Testis (tissue), 3 donors: Measurements from ENCODE around the gene PGBD1. TPM values are rescaled to one million over a fixed set of nuclear protein-coding genes. Genes with fewer than 3 reads are reported as not detected.

ENCODE experiments used
- DNase-seq: peaks from one replicate; pipeline ENCODE4 v3.0.0-alpha.2; 2019
- H3K27ac ChIP-seq, 2 donors: fragments of 200-600 bp; sonication (generic); one replicate each; pipeline ENCODE4 v1.5.1; 2019
- H3K27me3 ChIP-seq: fragments of 200-600 bp; sonication (generic); one replicate; pipeline ENCODE4 v1.5.1; 2019
- H3K36me3 ChIP-seq: fragments of 200-600 bp; sonication (generic); one replicate; pipeline ENCODE4 v1.5.1; 2017; ENCODE audit warnings: low read depth; ENCODE audit errors: missing control alignments
- H3K4me1 ChIP-seq: fragments of 200-600 bp; sonication (generic); one replicate; pipeline ENCODE4 v1.5.1; 2019
- H3K4me3 ChIP-seq, 2 donors: fragments of 200-600 bp; sonication (generic); one replicate each; pipeline ENCODE4 v1.5.1; 2017 to 2019
- H3K9me3 ChIP-seq: fragments of 200-600 bp; sonication (generic); one replicate; pipeline ENCODE4 v1.5.1; 2017
- POLR2A ChIP-seq: fragments of 450-650 bp; IDR thresholded peaks from one replicate; pipeline ENCODE4 v1.6.1; 2017; ENCODE audit warnings: antibody characterized with exemption, mild to moderate bottlenecking, moderate library complexity
- WGBS, 2 donors: methylation state at CpG; one replicate each; pipeline ENCODE4 v1.1.5; 2018; 5-methylcytosine and 5-hydroxymethylcytosine counted together
- intact Hi-C: fragments of 100-400 bp; cut with DNase I; formaldehyde crosslinking; loops from one replicate; pipeline ENCODE4 v1.15.1; 2023; ENCODE audit warnings: low total_unique reads
- polyA plus RNA-seq: library from polyadenylated mRNA; stranded (reverse); fragments of 350-450 nt; fragmentation: Illumina TruSeq; extraction: RNeasy Lipid Tissue Mini Kit (QIAGEN cat#74804); gene quantifications from one replicate; pipeline ENCODE4 v1.2.3, GENCODE V29; 2014; ENCODE audit warnings: low read depth, low replicate concordance; ENCODE audit not compliant: insufficient read depth
- total RNA-seq, 2 donors: library from RNA; depleted of rRNA; stranded (reverse); fragments of >200 nt; gene quantifications; one replicate each; pipeline ENCODE4 v1.2.3, GENCODE V29; 2016
- TF ChIP-seq, protein P1 (sequence below), 3 experiments: fragments of 450-650 bp in 2 of 3; fragments of 200-600 bp in 1 of 3; sonication (generic) in 1 of 3; IDR thresholded peaks; one replicate each; pipeline ENCODE4 v1.5.1; 2016 to 2019; ENCODE audit warnings: antibody characterized with exemption in 3 of 3, mild to moderate bottlenecking in 2 of 3, moderate library complexity in 1 of 3

PGBD1 gene
- total and polyA plus RNA-seq, 3 donors from 2014 or later = 4.8 to 6.9 (median 6.1) TPM

DNA sequence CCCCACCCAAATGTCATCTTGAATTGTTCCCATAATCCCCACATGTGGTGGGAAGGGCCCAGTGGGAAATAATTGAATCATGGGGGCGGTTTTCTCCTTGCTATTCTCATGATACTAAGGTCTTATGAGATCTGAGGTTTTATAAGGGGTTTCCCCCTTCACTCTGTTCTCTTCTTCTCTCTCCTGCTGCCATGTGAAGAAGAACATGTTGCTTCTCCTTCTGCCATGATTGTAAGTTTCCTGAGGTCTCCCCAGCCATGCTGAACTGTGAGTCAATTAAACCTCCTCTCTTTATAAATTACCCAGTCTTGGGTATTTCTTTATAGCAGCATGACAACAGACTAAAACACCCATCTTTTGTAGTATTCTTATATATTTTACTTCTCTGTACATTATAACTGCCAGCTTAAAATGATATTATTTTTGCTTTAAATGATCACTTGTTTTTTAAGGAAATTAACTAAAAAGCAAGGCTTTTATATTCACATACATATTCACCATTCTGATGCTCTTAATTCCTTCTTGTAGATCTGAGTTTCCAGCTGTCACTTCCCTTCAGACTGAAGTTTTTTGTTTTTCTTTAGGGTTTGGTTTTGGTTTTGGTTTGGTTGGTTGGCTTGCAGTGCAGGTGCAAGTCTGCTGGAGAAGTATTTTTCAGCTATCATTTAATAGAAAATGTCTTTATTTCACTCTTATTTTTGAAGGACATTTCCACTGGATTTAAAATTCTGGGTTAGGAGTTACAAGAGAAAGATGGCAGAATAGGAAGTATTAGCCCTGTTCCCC lies 59.1 kb downstream of the PGBD1 start:
- H3K27me3 ChIP-seq = no peaks in the 10 kb centered on the region
- 79 to 90% methylated on average over 1 of the region's 1 CpG for WGBS, 2 donors
- H3K27ac ChIP-seq = no peak overlapping the region
- intact Hi-C loops = no loop called here
- no peaks in the 10 kb centered on the region for H3K36me3 ChIP-seq
- DNase-seq = no peak
- H3K4me3 ChIP-seq = no peak overlapping the region
- no peaks in the 10 kb centered on the region for H3K9me3 ChIP-seq
- H3K4me1 ChIP-seq = peaks cover 6% of the 10 kb centered on the region
- no peak for TF ChIP-seq POLR2A
- TF ChIP-seq, protein P1, sequence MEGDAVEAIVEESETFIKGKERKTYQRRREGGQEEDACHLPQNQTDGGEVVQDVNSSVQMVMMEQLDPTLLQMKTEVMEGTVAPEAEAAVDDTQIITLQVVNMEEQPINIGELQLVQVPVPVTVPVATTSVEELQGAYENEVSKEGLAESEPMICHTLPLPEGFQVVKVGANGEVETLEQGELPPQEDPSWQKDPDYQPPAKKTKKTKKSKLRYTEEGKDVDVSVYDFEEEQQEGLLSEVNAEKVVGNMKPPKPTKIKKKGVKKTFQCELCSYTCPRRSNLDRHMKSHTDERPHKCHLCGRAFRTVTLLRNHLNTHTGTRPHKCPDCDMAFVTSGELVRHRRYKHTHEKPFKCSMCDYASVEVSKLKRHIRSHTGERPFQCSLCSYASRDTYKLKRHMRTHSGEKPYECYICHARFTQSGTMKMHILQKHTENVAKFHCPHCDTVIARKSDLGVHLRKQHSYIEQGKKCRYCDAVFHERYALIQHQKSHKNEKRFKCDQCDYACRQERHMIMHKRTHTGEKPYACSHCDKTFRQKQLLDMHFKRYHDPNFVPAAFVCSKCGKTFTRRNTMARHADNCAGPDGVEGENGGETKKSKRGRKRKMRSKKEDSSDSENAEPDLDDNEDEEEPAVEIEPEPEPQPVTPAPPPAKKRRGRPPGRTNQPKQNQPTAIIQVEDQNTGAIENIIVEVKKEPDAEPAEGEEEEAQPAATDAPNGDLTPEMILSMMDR (IDR thresholded peaks at IDR 0.05) = no peak

DNA sequence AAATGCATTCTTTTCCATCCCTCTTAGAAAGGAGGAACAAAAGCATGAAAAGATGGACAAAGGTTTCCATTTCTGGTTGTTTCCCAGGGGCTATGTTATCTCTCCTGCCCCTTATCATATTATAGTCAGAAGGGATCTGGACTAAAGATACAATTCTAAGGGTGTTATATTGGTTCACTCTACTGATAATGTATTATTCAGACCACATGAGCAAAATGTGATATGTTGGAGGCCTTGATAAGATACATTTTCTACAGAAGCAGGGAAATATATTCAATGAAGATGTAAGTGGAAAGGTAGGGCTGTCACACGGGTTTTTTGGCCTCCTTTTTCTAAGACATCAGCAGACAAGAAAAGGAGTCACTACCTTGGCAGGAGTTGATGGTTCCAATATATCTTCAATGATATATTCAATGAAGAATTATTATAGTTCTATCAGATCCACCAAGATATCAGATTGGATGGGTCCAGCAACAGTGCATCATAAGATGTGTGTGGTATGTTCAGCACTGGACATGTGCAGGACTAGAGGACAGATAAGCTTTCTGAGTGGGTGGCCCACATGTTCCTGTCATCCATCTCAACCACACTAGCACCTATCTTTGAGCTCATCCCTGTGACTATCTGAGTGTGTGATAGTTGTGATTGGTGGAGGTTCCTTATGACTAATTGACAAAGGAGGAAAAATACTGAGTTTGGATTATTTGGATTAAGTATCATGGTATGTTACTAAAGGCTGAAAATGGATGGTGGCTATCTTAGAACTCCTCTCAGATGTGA lies 62.7 kb downstream of the PGBD1 start:
- no peak for TF ChIP-seq POLR2A
- TF ChIP-seq, protein P1 (IDR thresholded peaks at IDR 0.05) = no peak
- DNase-seq = no peak

GRCh38 chr6:28345201-28345600 lies 63.8 kb downstream of the PGBD1 start:
- Histone ChIP-seq H3K36me3 (no peaks in the 10 kb centered on the region), H3K4me3 (no peak overlapping the region), H3K27ac (no peak overlapping the region), H3K27me3 (no peaks in the 10 kb centered on the region), H3K4me1 (peaks cover under 1% of the 10 kb centered on the region), H3K9me3 (no peaks in the 10 kb centered on the region)
- WGBS, 2 donors = 81 to 91% methylated on average over 1 of the region's 1 CpG
- no peak for DNase-seq
- intact Hi-C loops = no loop called here
- TF ChIP-seq, protein P1 (IDR thresholded peaks at IDR 0.05) = no peak
- TF ChIP-seq POLR2A = no peak

More for the DNA sequence above, 62.7 kb downstream of the PGBD1 start:
- no peak overlapping the region for H3K27ac ChIP-seq
- intact Hi-C loops = no loop called here
- H3K4me1 ChIP-seq = no peaks in the 10 kb centered on the region
- no peak overlapping the region for H3K4me3 ChIP-seq
- 52 to 81% methylated on average over 1 of the region's 1 CpG for WGBS, 2 donors
- no peaks in the 10 kb centered on the region for H3K9me3 ChIP-seq
- no peaks in the 10 kb centered on the region for H3K27me3 ChIP-seq
- H3K36me3 ChIP-seq = no peaks in the 10 kb centered on the region

DNA sequence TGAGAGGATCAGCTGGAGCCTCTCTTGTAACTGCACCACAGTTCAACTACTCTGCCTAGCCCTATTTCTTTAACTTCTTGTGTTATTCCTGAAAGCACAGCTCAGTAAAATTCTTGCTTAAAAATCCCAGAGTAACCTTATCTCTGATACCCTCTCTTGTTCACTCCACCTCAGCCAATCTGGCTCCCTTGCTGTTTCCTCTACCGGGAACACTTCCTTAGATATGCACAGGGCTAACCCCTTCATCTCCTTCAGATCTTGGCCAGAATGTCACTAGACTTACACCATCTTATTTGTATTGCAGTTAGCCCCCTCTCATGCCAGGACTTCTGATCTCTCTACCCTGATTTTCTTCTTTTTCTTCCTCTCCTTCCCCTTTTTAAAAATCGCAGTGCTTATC lies 65.7 kb downstream of the PGBD1 start:
- H3K4me1 ChIP-seq = peaks cover 15% of the 10 kb centered on the region
- no peak overlapping the region for H3K4me3 ChIP-seq
- intact Hi-C loops = no loop called here
- DNase-seq = no peak
- no peaks in the 10 kb centered on the region for H3K36me3 ChIP-seq
- TF ChIP-seq, protein P1 (IDR thresholded peaks at IDR 0.05) = no peak
- no peak for TF ChIP-seq POLR2A
- H3K27ac ChIP-seq = no peak overlapping the region
- 35 to 42% methylated on average over 2 of the region's 2 CpGs for WGBS, 2 donors
- no peaks in the 10 kb centered on the region for H3K27me3 ChIP-seq
- no peaks in the 10 kb centered on the region for H3K9me3 ChIP-seq
